Heart left ventricle (tissue), 13 donors: ENCODE results near the gene ANKLE2.

Experiments
- POLR2A ChIP-seq, 2 donors: fragments of 450-650 bp; IDR thresholded peaks; one replicate each; pipeline ENCODE4 v1.6.1; 2017; ENCODE audit warnings: antibody characterized with exemption in 2 of 2, mild to moderate bottlenecking in 2 of 2, moderate library complexity in 2 of 2
- TF ChIP-seq, protein P1 (sequence below), 12 donors: fragments of 200-600 bp; sonication (generic) in 4 of 12; IDR thresholded peaks; one replicate each; pipeline versions ENCODE4 v1.5.0 to v1.8.0; 2018 to 2022; ENCODE audit warnings: antibody characterized with exemption in 12 of 12, mild to moderate bottlenecking in 5 of 12
- donor health status: ischemic (EF 13 %, LVEDD 7.1; RV severe dilation, severe dysfunction).
- donor health status: DM: no; HTN: yes; CAD: no.
- donor health status: DM: no; HTN: no; CAD: no.
- donor health status: ischemic (EF 25% LVEDD 6.9; RV normal size, moderate dysfunction).
- donor health status: ischemic (EF 25% LVEDD 5.7; RV mildly dilated, moderate dysfunction).
- donor health status: ischemic (EF 35%, LVEDD 5.7; RV mildly dilated, moderate dysfunction).
- donor health status: nonischemic (EF 11% LVEDD 7.7; RV severe dilation, severe dysfunction).
- donor health status: DM: yes; HTN: yes; CAD: no.
- donor health status: PGD.
- donor health status: ischemic (EF 29% LVEDD 5.4; RV normal size, mild dysfunction).
- donor health status: nonischemic (EF 23%, LVEDD 6.1; RV moderate dilation, normal function).

DNA sequence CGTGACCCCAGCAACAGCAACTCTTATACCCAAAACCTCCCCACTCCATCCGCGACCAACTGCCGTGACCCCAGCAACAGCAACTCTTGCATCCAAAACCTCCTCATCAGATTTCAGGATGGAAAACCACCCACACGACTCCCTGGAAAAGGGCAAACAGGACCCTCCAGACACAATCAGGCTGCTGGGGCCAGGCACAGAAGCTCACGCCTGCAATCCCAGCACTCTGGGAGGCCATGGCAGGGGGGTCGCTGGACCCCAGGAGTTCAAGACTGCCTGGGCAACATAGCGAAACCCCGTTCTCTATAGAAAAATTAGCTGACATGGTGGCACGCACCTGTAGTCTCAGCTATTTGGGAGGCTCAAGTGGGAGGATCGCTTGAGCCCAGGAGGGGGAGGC, 31.3 kb downstream of the ANKLE2 start:
- TF ChIP-seq, protein P1, sequence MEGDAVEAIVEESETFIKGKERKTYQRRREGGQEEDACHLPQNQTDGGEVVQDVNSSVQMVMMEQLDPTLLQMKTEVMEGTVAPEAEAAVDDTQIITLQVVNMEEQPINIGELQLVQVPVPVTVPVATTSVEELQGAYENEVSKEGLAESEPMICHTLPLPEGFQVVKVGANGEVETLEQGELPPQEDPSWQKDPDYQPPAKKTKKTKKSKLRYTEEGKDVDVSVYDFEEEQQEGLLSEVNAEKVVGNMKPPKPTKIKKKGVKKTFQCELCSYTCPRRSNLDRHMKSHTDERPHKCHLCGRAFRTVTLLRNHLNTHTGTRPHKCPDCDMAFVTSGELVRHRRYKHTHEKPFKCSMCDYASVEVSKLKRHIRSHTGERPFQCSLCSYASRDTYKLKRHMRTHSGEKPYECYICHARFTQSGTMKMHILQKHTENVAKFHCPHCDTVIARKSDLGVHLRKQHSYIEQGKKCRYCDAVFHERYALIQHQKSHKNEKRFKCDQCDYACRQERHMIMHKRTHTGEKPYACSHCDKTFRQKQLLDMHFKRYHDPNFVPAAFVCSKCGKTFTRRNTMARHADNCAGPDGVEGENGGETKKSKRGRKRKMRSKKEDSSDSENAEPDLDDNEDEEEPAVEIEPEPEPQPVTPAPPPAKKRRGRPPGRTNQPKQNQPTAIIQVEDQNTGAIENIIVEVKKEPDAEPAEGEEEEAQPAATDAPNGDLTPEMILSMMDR (IDR thresholded peaks at IDR 0.05) = no peak
- TF ChIP-seq POLR2A (IDR thresholded peaks at IDR 0.05) = no peak
